Measurements from ENCODE around the gene RALGAPB. TPM values are rescaled to one million over a fixed set of nuclear protein-coding genes. Genes with fewer than 3 reads are reported as not detected.

The RALGAPB gene
- polyA plus RNA-seq, 1 donor (not counting 4 experiments of a cell fraction or from before 2014, with no cell fraction given): 23.8 TPM

DNA sequence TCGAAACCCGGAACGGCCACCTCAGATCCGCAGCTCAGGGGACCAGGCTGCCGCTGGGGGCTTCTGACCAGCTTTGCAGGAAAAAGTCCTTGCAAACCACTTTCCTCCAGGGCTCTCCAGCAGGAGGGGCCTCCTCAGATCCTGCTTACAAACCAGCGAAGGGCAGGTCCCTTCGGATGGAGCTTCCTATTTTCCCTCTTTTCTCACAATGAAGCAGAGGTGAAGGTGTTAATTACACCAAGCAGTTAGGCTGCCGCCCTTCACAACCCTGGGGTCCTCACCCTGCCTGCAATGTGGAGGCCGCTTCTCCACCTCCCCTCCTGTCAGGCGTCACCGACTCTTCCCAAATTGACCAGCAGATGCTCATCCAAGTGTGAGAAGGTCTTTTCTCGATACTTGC is 134.7 kb downstream of the RALGAPB start:
- no peaks in the 10 kb centered on the region for H3K36me3 ChIP-seq (ENCODE audit: control insufficient read depth in 2 of 2, extremely low read depth in 1 of 2, insufficient read depth in 2 of 2, low read length in 2 of 2)
- no peak overlapping the region for H3K27ac ChIP-seq (ENCODE audit: control insufficient read depth, insufficient read depth, low read length)
- DNase-seq (ENCODE audit: low read depth, low spot score): no peak
- H3K79me2 ChIP-seq (ENCODE audit: control insufficient read depth, insufficient read depth, low read length): no peaks in the 10 kb centered on the region
- H3K9ac ChIP-seq (ENCODE audit: control insufficient read depth, extremely low read depth, insufficient read depth, low read length): no peak overlapping the region
- H3K4me1 ChIP-seq (ENCODE audit: control insufficient read depth, extremely low read depth, insufficient read depth, low read length): peaks cover 14% of the 10 kb centered on the region
- H2AFZ ChIP-seq (ENCODE audit: control insufficient read depth, low read length): no peak overlapping the region
- H3K27me3 ChIP-seq (ENCODE audit: control insufficient read depth, extremely low read depth, insufficient read depth, low read length): peaks cover 3% of the 10 kb centered on the region
- H4K20me1 ChIP-seq (ENCODE audit: control insufficient read depth, extremely low read depth, insufficient read depth, low read length): no peaks in the 10 kb centered on the region
- H3K4me3 ChIP-seq (ENCODE audit: control insufficient read depth in 2 of 3, extremely low read depth in 1 of 3, insufficient read depth in 2 of 3, low read depth in 1 of 3, low read length in 3 of 3): no peak overlapping the region
- H3K9me1 ChIP-seq (ENCODE audit: control insufficient read depth, extremely low read depth, insufficient read depth, low read length): no peaks in the 10 kb centered on the region
- TF ChIP-seq, protein P1, sequence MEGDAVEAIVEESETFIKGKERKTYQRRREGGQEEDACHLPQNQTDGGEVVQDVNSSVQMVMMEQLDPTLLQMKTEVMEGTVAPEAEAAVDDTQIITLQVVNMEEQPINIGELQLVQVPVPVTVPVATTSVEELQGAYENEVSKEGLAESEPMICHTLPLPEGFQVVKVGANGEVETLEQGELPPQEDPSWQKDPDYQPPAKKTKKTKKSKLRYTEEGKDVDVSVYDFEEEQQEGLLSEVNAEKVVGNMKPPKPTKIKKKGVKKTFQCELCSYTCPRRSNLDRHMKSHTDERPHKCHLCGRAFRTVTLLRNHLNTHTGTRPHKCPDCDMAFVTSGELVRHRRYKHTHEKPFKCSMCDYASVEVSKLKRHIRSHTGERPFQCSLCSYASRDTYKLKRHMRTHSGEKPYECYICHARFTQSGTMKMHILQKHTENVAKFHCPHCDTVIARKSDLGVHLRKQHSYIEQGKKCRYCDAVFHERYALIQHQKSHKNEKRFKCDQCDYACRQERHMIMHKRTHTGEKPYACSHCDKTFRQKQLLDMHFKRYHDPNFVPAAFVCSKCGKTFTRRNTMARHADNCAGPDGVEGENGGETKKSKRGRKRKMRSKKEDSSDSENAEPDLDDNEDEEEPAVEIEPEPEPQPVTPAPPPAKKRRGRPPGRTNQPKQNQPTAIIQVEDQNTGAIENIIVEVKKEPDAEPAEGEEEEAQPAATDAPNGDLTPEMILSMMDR (optimal IDR thresholded peaks at IDR 0.05 in 1 of 3, IDR thresholded peaks at IDR 0.05 in 1 of 3, conservative IDR thresholded peaks at IDR 0.05 in 1 of 3; ENCODE audit: extremely low read depth in 1 of 3, insufficient read depth in 2 of 3, low read length in 3 of 3): no peak
- TF ChIP-seq EZH2 (IDR thresholded peaks at IDR 0.05; ENCODE audit: low read length): no peak
- H3K9me3 ChIP-seq (ENCODE audit: control insufficient read depth, low read depth, low read length): no peaks in the 10 kb centered on the region
- no peak overlapping the region for H3K4me2 ChIP-seq (ENCODE audit: control insufficient read depth, extremely low read depth, insufficient read depth, low read depth, low read length)
- FAIRE-seq: no peak
- dilution Hi-C loops (cut with MboI; ENCODE audit: extremely low pct_ligation_motif_present, low sequenced_read_pairs): no loop called here

- Histone ChIP-seq H3K27me3 (ENCODE audit: control insufficient read depth, extremely low read depth, insufficient read depth, low read length) (no peaks in the 10 kb centered on the region), H3K4me2 (ENCODE audit: control insufficient read depth, extremely low read depth, insufficient read depth, low read depth, low read length) (no peak overlapping the region), H4K20me1 (ENCODE audit: control insufficient read depth, extremely low read depth, insufficient read depth, low read length) (no peaks in the 10 kb centered on the region), H3K4me1 (ENCODE audit: control insufficient read depth, extremely low read depth, insufficient read depth, low read length) (peaks cover 14% of the 10 kb centered on the region), H3K4me3 (ENCODE audit: control insufficient read depth in 2 of 3, extremely low read depth in 1 of 3, insufficient read depth in 2 of 3, low read depth in 1 of 3, low read length in 3 of 3) (no peak overlapping the region), H3K36me3 (ENCODE audit: control insufficient read depth in 2 of 2, extremely low read depth in 1 of 2, insufficient read depth in 2 of 2, low read length in 2 of 2) (no peaks in the 10 kb centered on the region), H2AFZ (ENCODE audit: control insufficient read depth, low read length) (no peak overlapping the region), H3K9ac (ENCODE audit: control insufficient read depth, extremely low read depth, insufficient read depth, low read length) (no peak overlapping the region), H3K79me2 (ENCODE audit: control insufficient read depth, insufficient read depth, low read length) (no peaks in the 10 kb centered on the region), H3K27ac (ENCODE audit: control insufficient read depth, insufficient read depth, low read length) (no peak overlapping the region), H3K9me3 (ENCODE audit: control insufficient read depth, low read depth, low read length) (no peaks in the 10 kb centered on the region), H3K9me1 (ENCODE audit: control insufficient read depth, extremely low read depth, insufficient read depth, low read length) (no peaks in the 10 kb centered on the region)
- dilution Hi-C loops (cut with MboI; ENCODE audit: extremely low pct_ligation_motif_present, low sequenced_read_pairs): no loop called here
- FAIRE-seq: no peak
- DNase-seq (ENCODE audit: low read depth, low spot score): no peak
- TF ChIP-seq, protein P1 (optimal IDR thresholded peaks at IDR 0.05 in 1 of 3, IDR thresholded peaks at IDR 0.05 in 1 of 3, conservative IDR thresholded peaks at IDR 0.05 in 1 of 3; ENCODE audit: extremely low read depth in 1 of 3, insufficient read depth in 2 of 3, low read length in 3 of 3): no peak
- no peak for TF ChIP-seq EZH2 (IDR thresholded peaks at IDR 0.05; ENCODE audit: low read length)
These were observed 135.5 kb downstream of the RALGAPB start for GRCh38 chr20:38608188-38608587.

Measured in keratinocyte (primary cell).